HCT116 (cell line): Measurements from ENCODE around the gene SLC24A3.

ENCODE experiments used
- CBX3 ChIP-seq: IDR thresholded peaks from 2 replicates; pipeline ENCODE4 v1.6.1; 2012; ENCODE audit warnings: low read depth
- CTCF ChIP-seq, 3 experiments: fragments of 200-600 bp in 1 of 3; sonication (generic) in 1 of 3; IDR thresholded peaks in 2 of 3; conservative IDR thresholded peaks in 1 of 3; 2 replicates each; pipeline ENCODE4 v1.5.1; 2012 to 2017; ENCODE audit warnings: low read depth in 2 of 3, low read length in 2 of 3, antibody characterized with exemption in 1 of 3, borderline replicate concordance in 1 of 3, control low read depth in 1 of 3, mild to moderate bottlenecking in 1 of 3, mixed read lengths in 1 of 3, mixed run types in 1 of 3, moderate library complexity in 1 of 3; ENCODE audit not compliant: insufficient read depth in 1 of 3
- EZH2 ChIP-seq: fragments of 200-600 bp; sonication (generic); IDR thresholded peaks from 2 replicates; pipeline ENCODE4 v1.6.1; 2017; ENCODE audit warnings: antibody characterized with exemption, mixed run types
- JUND ChIP-seq: IDR thresholded peaks from 2 replicates; pipeline ENCODE4 v1.6.1; 2012
- POLR2AphosphoS5 ChIP-seq: IDR thresholded peaks from 2 replicates; pipeline ENCODE4 v1.6.1; 2011; ENCODE audit warnings: mild to moderate bottlenecking, low read depth, low read length, moderate library complexity
- RAD21 ChIP-seq: IDR thresholded peaks from 2 replicates; pipeline ENCODE4 v1.6.1; 2012; ENCODE audit warnings: low read depth, mild to moderate bottlenecking
- YY1 ChIP-seq: IDR thresholded peaks from 2 replicates; pipeline ENCODE4 v1.6.1; 2011; ENCODE audit warnings: low read length, low read depth, moderate library complexity, mild to moderate bottlenecking; ENCODE audit not compliant: insufficient replicate concordance; ENCODE audit errors: extremely low read depth
- ZBTB33 ChIP-seq: IDR thresholded peaks from 2 replicates; pipeline ENCODE4 v1.6.1; 2011; ENCODE audit warnings: mild to moderate bottlenecking, low read length, moderate library complexity; ENCODE audit not compliant: insufficient replicate concordance; ENCODE audit errors: extremely low read depth

- no peak for TF ChIP-seq YY1
- no peak for TF ChIP-seq CBX3
- TF ChIP-seq CTCF (IDR thresholded peaks at IDR 0.05 in 2 of 3, conservative IDR thresholded peaks at IDR 0.05 in 1 of 3; ENCODE audit: borderline replicate concordance in 1 of 3, insufficient read depth in 1 of 3, low read depth in 2 of 3, low read length in 2 of 3) = no peak
- no peak for TF ChIP-seq POLR2AphosphoS5
- no peak for TF ChIP-seq RAD21
- no peak for TF ChIP-seq EZH2
- TF ChIP-seq ZBTB33 = no peak
- no peak for TF ChIP-seq JUND
Measured at GRCh38 chr20:19508449-19508848, 296.0 kb downstream of the SLC24A3 start.
